GM21526 (cell line): Measurements from ENCODE around the gene C19orf73.
"Not testable (repeated sequence)": the region's sequence is repeated elsewhere in the genome, so short reads cannot be mapped to it uniquely, and the experiment has no call there.

Experiments
- ATAC-seq: cut with Tn5 transposase; IDR thresholded peaks from one replicate; pipeline ENCODE4 v1.9.1; 2021; ENCODE audit warnings: moderate library complexity; ENCODE audit not compliant: unreplicated experiment, low FRiP score

C19orf73 gene

DNA sequence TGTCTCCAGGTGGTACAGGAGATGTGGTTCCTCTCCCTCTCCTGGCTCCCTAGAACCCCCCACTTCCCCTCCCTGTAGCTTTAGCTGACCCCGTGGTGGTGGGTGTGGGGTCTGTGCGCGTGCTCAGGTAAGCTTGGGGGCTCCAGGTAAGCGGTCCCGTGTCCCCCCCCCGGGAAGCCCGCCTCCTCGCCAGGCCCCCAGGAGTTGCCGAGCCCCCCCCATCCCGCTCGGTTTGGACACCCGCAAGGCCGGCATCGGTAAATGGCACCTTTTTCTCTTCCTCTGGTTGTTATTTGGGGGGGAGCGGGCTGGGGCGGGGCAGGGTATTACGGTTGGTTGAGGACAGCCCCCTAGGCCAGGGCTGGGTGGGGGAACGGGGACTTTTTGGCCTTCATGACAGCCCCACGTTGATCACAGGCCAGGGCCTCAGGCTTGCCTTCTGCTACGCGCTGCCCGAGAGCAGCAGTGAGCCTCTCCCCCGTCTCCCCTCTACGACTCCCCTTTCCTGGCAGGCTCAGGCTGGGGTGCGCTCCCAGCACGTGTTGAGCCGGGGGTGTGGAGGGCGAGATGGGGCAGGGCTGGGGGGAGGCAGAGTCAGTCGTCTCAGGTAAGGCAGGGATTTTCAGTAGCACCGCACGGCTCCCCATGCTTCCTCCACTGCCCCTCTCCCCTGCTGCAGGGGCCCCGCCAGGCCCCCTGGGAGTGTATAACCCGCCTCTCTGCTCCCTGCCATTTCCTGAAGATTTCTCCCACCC, 15.4 kb downstream of the C19orf73 start:
- no peak for ATAC-seq

DNA sequence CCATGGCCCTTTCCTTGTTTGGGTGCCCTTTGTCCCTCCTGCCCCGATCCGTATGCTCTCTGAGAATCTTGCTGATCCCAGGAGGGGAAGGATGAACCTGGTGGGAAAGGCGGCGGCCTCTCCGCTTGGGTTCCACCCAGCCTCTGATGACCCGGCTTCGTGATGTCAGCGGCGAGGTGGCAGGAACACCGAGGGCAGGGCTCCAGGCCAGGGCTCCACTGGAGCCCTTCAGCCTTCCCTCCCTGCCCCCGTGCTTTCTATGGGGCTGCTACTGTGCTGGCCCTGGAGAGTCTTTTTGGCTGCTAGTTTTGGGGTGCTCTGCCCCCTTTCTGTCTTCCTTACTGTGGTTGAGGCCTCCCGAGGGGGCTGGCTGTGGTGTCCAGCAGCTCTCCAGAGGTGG, 16.6 kb downstream of the C19orf73 start:
- no peak for ATAC-seq

DNA sequence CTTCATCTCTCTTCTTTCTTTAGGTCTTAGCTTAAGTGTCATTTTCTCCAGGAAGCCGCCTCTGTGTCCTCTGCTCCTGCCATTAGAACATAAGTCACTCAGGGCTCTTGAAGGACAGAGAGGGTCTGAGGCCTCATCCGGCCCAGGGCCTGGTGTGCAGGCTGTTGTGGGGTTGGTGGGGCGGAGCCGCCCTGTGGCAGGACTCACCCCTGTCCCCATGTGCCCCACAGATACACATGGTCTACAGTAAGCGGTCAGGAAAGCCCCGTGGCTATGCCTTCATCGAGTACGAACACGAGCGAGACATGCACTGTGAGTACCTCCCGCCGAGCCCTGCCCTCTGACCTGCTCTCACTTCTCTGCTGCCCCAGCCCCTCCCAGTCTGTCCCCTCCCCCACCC, 17.8 kb downstream of the C19orf73 start:
- ATAC-seq = no peak

DNA sequence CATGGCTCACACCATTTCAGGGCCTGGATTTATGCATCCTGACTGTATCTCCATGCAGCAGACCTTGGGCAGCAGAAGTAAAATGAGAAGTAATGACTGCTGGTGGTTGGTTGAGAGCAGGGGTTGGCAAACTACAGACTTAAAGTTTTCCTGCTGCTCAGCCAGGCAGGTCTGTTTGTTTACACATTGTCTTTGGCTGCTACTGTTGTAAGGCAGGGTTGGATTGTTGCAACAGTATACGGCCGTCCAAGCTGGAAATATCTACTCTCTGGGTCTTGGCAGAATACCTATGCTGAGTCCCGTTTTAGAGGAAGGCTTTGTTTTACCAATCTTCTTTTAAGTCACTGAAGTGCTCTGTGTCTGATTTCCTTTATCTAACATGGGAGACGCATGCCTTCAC, 20.1 kb downstream of the C19orf73 start:
- ATAC-seq = no peak

DNA sequence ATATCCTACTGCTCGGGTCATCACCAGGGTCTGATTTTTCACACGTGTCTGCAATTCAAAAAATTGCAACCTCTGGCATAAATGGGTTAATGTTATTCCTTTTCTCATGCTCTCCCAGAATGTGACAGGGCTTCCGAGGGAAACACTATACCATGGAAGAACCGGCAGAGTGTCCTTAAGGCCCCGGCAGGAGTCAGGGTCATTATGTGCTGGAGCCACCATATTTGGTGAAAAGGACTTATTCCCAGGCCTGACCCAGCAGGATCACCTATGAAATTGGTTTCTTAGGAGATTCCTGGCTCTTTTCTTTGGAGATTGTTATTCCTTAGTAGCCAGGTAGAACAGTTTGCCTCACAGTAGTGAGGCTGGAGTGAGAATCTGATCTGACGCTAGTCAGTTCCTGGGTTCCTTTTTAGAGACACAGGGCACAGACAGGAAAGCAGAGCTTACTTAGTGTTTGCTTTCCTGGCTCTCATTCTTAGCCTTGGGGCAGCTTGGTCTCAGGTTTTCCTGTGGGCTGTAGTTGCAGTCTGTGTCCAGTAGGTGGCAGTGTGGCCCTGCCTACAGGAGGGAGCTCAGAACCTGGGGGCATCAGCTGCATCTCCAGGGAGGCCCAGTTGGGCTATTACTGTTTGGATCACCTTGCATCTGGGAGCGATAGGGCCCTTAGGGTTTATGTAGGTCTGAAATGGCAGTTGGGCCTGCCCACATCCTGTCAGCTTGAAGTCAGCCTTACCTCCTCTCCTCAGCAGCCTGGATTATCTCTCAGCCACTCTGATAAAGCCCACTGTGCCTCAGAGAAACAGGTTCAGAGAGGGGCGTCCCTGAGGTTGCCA, 21.3 kb downstream of the C19orf73 start:
- no peak for ATAC-seq

DNA sequence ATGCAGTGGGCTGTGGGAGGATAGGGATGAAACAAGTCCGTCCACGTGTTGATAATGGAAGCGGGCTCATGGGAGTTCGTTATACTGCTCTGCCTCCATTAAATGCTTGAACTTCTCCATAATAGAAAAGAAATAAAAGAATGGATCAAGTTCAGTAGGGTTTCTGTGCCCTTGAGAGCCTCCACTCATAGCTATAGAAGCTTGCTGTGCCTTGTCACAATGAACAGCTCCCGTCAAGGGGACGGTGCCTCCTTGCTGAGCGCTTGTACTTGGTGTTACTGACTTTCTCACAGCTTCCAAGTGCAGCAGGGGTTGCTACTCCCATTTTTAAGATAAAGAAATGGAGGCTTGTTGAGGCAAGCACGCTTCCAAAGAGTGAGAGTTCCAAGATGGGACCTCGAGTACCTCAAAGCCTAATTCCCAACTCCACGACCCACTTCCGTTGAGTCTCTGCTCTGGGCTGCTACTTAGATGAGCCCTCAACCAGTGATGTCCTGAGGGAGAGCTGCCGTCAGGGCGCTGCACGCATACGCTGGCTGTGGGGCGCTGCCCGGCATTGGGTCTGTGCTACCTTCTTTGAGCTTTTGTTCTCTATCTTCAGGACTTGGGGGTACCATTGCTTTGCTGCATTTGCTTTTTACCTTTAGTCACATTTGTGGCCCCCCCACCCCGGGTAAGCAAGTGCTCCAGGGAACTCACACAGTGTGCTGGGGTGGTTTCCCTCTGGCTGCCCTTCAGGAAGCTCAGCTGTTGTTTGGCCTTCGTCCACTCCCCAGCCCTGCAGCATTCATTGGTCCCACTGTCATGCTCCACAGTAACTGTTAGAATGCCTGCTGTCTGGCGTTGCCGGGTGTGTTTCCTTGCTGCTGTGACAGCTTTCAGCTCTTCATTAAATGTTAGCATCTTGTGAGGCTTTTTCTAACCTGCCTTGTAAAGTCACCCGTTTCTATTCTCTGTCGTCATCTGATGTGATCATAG, 24.1 kb downstream of the C19orf73 start:
- ATAC-seq = no peak

DNA sequence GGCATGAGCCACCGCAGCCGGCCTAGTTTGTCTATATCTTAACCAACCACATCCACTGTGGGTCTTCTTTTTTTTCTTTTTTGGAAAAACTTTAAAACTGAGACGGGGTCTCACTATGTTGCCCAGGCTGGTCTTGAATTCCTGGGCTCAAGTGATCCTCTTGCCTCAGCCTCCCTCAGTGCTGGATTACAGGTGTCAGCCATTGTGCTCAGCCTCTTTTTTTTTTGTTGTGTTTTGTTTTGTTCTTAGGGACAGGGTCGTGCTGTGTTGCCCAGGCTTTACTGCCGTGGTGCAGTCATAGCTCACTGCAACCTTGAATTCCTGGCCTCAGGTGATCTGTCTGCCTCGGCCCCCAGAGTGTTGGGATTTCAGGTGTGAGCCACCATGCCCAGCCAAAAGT, 26.3 kb downstream of the C19orf73 start:
- no peak for ATAC-seq

DNA sequence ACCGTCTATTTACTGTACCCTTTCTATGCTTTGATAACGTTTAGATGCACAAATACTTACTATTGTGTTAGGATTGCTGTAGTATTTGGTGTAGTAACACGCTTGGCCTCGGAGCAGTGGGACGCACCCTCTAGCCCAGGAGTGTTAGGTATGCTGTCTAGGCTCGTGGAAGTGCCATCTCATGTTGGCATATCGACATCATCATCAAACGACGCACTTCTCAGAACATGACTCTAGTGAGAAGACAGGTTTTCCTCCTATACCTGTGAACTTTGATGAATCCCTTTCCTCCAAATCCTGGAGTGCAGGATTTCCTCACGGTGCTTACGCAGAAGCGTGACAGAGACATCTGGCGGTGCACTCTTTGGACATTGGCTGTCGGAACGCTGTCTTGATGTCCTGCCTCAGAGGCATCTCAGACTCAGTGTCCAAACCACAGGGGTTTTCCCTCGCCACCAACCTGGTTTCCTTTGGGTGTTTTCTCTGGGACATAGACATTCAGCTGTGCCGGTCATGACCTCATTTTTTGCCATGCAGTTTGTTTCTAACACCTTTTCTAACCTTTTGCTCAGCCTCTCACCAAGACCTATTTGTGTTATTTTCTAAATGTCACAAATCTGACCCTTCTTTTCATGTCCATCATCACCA, 27.4 kb downstream of the C19orf73 start:
- ATAC-seq = no peak

DNA sequence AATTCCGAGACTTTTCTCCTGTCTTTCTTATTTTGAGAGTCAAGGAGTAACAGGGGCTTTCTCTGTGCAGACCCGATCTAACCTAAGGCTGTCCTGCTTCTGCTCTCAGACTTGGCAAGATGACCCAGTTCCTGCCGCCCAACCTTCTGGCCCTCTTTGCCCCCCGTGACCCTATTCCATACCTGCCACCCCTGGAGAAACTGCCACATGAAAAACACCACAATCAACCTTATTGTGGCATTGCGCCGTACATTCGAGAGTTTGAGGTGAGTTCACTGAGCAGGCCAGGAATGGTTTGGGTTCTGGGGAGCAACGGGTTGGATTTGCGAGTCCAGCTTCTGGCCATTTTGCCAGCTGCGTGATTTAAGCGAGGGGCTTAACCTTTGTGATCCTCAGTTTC, 32.6 kb downstream of the C19orf73 start:
- no peak for ATAC-seq

DNA sequence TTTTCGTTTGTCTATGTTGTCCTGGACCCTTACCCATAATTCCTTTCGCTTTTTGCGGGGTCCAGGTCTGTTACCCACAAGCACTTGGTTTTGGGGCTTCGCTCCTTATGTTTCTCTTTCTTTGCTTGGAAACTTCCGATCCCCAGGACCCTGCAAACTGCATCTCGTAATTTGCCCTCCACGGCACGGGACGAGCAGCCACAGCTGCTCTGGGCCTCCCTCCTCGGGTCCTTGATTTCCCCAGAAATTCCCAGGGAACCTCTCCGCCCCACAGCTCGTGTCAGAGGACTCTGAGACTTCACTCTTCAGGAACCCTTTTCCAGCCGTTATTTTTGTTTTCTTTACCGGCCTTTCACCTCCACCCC, 33.1 kb downstream of the C19orf73 start:
- no peak for ATAC-seq

DNA sequence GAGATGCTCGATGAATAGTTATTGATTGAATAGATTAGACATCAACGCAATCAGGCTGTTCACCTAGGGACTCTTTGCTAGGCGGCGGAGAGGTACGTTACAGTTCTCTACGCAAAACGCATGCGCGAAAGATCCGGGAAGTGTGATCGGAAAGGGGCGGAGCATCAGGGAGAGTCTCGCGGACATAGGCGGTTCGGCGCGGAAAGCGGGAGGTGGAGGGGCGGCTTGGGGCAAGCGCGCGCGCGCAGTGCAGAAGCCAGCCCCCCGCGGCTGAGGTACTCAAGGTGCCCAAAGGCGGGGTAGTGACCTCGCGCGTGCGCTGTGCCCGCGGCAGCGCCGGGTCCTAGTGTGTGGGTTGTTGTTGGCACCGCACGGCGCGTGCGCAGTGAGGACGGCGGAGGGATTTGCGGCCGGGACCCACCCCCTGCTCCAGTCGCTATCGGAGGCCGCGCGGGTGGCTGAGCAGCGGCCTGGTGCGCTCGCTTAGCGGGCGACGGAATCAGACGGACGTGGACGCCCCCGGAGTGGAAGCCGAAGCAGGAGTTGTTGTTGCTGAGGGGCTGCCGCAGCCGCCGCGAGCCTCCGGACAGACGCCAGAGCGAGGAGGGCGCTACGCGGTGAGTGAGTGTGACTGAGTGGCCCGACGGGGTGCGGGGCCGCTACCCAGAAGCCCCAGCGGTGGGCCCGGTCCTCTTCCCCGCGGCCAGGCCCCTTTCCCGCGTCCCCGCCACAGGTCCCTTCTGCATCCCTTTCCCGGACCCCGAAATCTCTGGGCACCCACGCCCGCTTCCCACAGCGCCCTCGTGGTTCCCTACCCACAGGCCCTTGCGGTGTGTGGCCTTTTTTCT, 33.7 kb downstream of the C19orf73 start, which contains the start of gene SNRNP70:
Gene SNRNP70 (plus strand): TSS at position 432 of the 848 bp plus-strand sequence. CDS start 964 bp downstream, outside the sequence.
- no peak for ATAC-seq

DNA sequence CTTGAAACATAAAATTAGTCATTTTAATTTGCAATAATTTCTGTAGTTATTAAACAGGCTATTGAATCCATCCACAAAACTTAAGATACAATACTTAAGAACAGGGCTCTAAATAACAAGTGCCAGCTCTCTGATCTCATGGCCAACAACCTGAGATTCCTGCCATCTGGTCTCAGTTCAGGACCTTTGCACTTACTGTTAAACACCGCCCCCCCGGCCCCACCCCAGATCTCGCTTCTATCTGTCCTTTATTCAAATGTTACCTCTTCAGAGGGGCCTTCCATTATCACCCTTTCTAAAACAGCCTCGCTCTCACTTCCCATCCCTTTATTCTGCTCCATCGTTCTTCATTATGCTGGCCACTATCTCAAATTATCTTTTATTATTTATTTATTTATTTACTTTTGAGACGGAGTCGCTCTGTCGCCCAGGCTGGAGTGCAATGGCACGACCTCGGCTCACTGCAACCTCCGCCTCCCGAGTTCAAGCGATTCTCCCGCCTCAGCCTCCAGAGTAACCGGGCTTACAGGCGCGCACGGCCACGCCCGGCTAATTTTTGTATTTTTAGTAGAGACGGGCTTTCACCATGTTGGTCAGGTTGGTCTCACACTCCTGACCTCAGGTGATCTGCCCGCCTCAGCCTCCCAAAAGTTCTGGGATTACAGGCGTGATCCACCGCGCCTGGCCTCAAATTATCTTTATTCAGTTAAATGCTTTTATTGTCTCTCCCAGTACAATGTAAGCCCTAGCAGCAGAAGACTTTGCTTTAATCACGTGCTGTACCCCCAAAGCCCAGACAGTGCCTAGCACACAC, 34.5 kb downstream of the C19orf73 start:
- no peak for ATAC-seq

DNA sequence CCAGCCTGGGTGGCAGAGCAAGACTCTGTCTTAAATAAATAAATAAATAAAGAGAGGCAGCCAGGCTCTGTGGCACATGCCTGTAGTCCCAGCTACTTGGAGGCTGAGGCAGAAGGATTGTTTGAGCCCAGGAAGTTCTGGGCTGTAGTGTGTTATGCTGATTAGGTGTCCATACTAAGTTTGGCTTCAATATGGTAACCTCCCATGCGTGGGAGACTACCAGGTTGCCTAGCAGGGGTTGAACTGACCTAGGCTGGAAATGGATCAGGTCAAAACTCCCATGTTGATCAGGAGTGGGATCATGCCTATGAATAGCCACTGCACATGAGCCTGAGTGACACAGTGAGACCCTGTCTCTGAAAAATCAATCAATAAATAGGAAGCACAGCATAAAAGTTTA, 37.7 kb downstream of the C19orf73 start:
- ATAC-seq = no peak

DNA sequence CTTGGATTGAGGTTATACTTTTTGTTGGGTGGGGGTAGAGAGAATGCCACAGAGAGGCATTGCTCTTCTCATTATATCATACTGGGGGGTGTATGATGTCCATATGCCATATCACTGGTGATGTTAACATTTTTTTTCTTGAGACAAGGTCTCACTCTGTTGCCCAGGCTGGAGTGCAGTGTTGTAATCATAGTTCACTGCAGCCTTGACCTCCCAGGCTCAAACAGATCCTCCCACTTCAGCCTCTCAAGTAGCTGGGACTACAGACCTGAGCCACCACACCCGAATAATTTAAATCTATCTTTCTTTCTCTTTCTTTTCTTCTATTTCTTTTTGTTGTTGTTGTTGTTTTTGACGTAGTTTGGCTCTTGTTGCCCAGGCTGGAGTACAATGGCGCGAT, 38.6 kb downstream of the C19orf73 start:
- ATAC-seq = no peak

DNA sequence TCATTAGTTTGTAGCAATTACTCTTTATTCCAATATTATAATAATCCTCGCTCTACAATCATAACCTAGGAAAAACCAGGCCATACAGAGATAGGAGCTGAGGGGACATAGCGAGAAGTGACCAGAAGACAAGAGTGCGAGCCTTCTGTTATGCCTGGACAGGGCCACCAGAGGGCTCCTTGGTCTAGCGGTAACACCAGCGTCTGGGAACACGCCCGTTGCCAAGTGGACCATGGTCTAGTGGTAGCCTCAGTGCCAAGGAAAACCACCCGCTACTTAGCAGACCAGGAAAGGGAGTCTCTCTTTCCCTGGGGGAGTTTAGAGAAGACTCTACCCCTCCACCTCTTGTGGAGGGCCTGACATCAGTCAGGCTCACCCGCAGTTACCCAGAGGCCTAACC, 44.1 kb downstream of the C19orf73 start:
- not testable (repeated sequence) for ATAC-seq

DNA sequence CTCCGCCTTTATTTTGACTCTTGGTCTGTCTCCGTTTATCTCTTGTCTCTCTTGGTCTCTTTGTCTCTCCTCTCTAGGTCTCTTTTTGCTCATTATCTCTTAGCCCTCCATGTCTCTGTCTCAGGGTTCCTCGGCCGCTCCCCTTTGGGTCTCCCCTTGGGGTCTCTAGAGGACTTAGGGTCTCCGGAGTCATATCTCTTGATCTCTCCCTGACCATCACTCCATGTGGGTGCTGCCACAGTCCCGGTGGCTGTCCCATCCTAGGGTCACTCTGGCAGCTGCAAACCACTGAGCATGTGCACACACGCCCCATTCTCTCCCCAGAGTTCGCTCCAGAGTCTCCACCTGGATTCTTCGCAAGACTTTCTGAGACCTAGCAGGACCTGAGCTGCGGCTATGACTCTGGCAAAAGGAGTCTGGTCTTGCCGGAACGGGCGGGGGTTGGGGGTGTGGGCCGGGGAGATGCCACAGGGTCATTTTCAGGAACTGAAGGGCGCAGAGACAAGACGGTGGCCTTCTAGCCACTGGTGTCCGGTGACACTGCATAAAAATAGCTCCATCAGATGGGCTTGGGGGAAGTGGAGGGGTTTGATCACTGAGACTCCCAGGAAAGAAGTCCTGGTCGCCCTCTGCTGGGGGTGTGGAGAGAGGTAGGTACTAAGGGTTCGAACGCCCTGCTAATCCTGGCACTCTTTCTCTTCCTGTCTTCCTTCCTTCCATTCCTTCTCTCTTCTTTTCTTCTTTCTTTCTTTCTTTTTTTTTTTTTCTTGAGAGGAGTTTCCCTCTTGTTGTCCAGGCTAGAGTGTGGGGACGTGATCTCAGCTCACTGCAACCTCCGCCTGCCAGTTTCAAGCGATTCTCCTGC, 45.2 kb downstream of the C19orf73 start:
- no peak for ATAC-seq

DNA sequence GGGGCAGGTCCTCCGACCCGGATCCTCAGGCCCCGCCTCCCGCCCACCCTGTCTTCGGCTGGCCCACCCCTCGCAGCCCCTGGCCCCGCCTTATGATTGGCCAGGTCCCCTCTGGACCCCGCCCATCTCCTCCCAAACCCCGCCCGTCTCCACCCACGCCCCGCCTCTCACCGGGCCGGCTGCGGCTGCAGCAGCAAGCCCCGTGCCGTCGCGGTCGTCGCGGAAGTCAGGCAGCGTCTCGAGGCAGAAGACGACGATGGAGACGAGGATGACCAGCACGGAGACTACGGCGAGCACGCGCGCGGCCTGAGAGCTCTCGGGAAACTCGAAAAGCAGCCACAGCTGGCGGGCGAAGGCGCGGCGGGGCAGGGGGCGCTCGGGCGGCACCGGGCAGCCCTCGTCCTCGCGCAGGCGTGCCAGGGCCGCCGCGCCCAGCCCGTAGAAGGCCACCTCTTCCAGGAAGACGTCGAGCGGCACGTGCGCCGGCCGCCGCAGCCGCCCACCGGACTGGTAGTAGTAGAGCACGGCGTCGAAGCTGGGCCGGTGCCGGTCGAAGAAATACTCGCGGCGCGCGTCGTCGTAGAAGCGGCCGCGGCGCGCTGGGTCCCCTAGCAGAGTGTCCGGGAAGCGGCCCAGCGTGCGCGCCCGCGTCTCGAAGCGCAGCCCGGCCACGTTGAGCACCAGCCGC, 46.9 kb downstream of the C19orf73 start:
- no peak for ATAC-seq
